HTERT RPE-1 (cell line): Measurements from ENCODE around the gene SLC44A1.

ENCODE experiments used
- in situ Hi-C: fragments of 300-500 bp; cut with MboI; formaldehyde crosslinking; loops from 4 replicates; pipeline ENCODE4 v1.14.3; 2020; ENCODE audit warnings: low sequenced_read_pairs

The SLC44A1 gene

DNA sequence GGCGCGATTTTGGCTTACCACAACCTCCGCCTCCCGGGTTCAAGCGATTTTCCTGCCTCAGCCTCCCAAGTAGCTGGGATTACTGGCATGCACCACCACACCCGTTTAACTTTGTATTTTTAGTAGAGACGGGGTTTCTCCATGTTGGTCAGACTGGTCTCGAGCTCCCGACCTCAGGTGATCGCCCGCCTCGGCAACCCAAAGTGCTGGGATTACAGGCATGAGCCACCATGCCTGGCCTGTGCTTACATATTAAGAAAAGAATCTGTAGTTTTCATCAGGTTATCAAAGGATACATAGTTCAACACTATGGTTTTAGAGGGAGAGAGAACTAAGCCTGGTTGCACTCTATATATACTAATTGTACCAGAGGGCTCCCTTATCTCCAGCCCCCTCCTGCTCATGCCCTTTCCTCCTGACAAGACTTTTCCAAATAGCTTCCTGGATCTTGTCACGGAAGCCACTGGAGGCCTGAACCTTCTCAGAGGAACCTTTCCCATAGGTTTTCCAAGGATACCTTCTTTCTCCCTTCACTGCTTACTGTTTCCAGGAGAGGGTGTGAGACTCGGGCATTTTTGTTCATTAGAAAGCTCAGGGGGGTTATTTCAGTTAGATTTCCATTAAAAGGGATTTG, 53.1 kb downstream of the SLC44A1 start:
- in situ Hi-C loops = no loop called here

DNA sequence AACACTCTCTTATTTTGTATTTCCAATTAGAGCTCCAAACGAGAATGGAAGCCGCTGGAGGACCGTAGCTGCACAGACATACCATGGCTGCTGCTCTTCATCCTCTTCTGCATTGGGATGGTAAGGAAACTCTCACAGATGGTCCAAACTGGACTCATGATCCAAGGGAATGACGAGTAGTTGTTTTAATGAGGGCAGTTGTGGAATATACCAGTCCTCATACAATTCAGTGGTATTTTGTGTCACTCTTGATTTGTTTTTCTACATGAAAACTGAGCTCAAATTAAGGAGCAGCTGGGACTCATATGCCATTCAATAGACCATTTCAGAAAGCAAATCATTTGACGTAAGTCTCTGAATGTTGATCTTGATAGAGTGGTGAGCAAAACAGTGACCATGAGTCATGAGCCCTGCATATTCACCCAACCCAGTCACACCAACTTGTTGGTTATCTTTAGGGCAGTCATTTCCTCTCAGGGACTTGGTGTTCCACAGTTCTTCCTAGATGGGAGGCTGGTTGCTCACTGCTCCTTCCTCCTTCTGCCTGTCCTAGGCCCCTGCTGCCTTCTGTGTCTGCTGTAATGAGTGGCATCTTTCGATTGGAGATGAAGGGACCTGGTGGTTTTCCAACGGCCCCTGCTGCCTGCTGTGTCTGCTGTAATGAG, 54.9 kb downstream of the SLC44A1 start:
- in situ Hi-C loops = no loop called here

GRCh38 chr9:105302728-105303127, 58.3 kb downstream of the SLC44A1 start:
- in situ Hi-C loops = no loop called here

- in situ Hi-C loops = no loop called here
These were observed 61.4 kb downstream of the SLC44A1 start for GRCh38 chr9:105305856-105306255.

GRCh38 chr9:105306351-105307140, 62.1 kb downstream of the SLC44A1 start:
- in situ Hi-C loops = no loop called here

DNA sequence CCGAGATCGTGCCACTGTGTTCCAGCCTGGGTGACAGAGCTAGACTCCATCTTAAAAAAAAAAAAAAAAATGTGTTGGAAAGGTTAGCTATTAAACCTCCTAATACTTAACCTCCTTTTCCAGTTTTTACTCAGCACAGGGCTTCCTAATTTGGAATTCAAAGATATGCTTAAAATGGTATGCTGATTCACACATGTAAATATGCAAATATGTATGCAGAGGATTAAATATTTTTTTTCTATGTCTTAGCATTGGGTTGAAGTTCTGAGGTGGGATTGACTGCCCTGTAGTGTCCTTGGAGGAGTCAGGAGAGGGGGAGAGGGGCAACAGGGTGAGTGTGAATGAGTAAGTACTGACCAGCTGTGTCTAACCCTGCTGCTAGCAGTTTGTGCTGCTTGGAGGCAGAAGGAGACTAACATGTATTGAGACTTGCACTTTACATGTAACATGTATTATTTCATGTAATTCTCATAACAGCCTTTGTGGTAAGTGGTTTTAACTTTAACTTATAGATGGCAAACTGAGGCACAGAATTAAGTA, 63.2 kb downstream of the SLC44A1 start:
- in situ Hi-C loops = no loop called here

- in situ Hi-C loops = no loop called here
These were observed 64.2 kb downstream of the SLC44A1 start for GRCh38 chr9:105308461-105309341.

DNA sequence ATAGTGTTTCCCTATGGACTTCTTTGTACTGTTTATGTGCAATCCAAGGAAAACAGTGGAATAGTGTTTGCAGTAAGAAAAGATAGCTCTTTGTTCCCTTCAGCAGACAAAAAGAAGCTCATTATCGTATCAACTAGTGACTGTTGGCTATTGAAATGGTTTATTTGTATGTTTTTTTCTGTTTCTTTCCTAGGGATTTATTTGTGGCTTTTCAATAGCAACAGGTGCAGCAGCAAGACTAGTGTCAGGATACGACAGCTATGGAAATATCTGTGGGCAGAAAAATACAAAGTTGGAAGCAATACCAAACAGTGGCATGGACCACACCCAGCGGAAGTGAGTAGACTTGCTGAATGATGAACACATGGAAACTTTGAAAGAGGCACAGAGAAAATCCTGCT, 65.1 kb downstream of the SLC44A1 start:
- in situ Hi-C loops = no loop called here

DNA sequence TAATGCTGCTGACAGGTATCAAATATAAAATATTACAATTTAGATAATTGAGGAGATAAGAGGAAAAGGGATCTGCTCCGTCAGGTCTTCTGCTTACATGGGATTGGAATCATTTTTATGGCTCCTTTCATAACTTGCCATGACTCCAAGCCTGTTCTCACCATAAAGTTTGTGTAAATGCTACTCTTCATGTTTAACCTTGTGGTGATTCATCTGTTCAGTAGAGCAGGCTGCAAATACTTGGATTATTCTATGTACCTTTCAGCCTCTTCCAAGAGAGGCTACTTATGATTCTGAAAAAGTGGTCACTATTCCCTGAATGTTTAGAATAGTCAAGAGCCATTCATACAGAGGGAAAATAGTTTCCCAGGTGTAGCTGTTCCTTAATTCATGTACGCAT, 66.9 kb downstream of the SLC44A1 start:
- in situ Hi-C loops = no loop called here

GRCh38 chr9:105313238-105313637, 68.8 kb downstream of the SLC44A1 start:
- in situ Hi-C loops = no loop called here

- in situ Hi-C loops = no loop called here
These were observed 72.3 kb downstream of the SLC44A1 start for GRCh38 chr9:105316703-105317102.

DNA sequence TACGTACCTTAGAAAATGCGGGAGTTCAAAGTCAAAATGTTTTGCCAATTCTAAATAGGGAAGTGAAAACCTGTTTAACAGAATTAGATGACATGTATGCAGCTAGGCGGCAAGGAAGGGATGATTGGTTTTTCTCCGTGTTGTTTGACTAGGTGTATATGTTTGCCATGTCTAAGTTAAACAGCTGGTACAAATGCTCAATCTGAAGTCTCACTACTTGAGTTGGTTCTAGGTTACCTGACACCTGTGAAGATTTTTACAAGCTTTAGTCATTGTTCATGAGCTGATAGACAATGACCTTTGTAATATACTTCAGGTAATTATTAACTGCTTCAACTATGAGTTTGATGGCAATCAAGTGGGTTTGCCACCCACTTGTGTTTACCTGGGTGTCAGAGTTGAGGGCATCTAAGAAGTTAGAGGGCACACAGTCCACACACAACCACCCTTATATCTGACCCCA, 74.3 kb downstream of the SLC44A1 start:
- in situ Hi-C loops = no loop called here

GRCh38 chr9:105319202-105319813, 74.9 kb downstream of the SLC44A1 start:
- in situ Hi-C loops = no loop called here

DNA sequence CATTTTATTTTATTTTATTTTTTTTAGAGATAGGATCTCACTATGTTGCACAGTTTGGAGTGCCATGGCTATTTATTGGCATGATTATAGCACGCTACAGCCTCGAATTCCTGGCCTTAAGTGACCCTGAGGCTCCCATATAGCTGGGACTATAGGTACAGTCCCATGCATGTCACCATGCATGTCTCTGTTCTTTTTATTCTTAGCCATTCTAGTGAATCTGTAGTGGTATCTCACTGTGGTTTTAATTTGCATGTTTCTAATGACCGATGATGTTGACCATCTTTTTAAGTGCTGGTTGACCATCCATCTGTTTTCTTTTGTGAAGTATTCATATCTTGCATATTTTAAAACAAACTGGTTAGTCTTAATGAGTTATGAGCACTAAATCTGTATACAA, 76.1 kb downstream of the SLC44A1 start:
- in situ Hi-C loops = no loop called here

GRCh38 chr9:105328296-105328695, 83.8 kb downstream of the SLC44A1 start:
- in situ Hi-C loops = no loop called here

DNA sequence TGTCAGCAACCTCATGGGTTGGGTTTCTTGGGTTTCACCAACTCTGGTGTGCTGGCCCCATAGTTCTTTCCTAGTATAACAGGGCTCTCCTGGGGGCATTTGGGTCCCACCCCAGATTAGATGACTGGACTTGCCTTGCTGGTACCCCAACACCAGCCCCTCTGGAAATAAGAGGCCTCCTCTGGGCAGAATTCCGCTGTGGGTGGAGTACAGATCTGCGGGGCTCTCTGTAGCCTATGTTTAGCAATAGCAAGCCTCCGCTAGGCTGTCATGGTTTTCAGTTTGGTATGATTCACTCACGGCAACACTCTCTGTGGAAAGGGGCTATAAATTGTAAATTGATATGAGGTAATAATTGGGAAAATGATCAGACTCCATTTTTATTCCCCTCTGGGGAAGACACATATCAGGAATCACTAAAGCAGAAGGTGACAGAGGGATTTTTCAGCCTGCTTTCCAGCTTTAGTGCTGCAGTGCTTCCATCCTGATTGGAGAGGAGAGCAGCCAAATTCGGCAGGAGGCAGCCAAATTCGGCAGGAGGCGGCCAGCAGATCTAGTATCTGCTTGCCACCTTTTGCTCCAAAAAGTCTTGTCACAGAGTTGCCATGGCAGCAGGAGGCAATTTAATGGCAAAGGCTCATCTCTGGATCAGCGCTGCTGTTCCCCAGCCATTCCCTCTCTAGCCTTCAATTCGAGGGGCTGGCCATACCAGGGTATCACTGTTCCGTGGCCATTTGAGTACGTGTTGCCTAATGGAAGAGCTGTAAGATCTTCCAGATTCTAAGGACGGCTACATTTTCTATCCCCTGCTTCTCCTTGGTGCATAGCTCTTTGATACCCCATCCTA, 84.6 kb downstream of the SLC44A1 start:
- in situ Hi-C loops = no loop called here

- in situ Hi-C loops = no loop called here
These were observed 85.2 kb downstream of the SLC44A1 start for GRCh38 chr9:105329719-105330062.

- in situ Hi-C loops = no loop called here
These were observed 85.8 kb downstream of the SLC44A1 start for GRCh38 chr9:105330201-105330600.

DNA sequence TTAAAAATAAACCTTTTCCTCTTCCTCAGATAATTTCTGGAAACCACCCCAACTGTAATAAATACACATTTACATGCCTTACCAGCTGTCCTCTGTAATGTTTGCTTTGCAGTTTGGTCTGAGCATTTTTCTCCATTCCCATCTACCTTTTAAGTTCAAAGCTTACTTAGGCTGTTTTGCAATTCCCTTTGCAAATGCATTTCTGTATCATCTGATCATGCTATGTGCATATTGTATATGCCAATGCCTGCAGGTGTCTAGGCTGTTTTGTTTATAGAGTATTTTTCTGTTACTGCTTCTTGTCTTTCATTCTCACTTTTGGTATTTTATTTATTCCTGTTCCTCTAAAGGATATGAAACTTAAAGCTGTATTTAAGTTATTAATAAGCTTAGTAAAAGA, 86.3 kb downstream of the SLC44A1 start:
- in situ Hi-C loops = no loop called here
